Activated CD8-positive, alpha-beta memory T cell treated with anti-CD3 and anti-CD28 coated beads, Interleukin-2, amount 50 U/mL, for 24 hours (primary cell): ENCODE measurements around the gene BLOC1S2.
"Not testable (repeated sequence)": the region's sequence is repeated elsewhere in the genome, so short reads cannot be mapped to it uniquely, and the experiment has no call there.

Experiments used
- DNase-seq: peaks from one replicate; pipeline ENCODE4 v3.0.0-alpha.2; 2020; ENCODE audit errors: extremely low read depth

Gene BLOC1S2

GRCh38 chr10:100286051-100287033, at the start of gene BLOC1S2:
Gene BLOC1S2, minus strand, starts transcription at chr10:100286680. Its CDS starts 21 bp downstream, at chr10:100286659.
- peak; percentile 62 for DNase-seq

DNA sequence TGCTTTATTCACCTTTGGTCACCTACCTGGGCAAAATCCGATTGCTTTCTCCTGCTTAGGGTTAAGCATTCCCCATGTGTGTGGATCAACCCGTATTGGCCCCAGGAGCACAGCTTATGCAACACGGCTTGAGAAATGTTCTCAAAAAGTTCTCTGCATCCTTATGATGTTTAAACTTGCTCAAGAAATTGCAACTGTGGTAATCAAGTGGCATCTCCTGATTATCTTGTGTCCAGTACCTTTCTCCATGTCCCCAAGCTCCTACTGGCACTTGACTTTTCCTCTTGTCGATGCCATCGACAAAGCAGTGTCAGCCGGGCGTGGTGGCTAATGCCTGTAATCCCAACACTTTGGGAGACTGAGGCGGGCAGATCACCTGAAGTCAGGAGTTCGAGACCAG, 48.3 kb upstream of the BLOC1S2 start:
- no peak for DNase-seq

- no peak for DNase-seq
These were observed 47.4 kb upstream of the BLOC1S2 start for GRCh38 chr10:100333661-100334440.

DNA sequence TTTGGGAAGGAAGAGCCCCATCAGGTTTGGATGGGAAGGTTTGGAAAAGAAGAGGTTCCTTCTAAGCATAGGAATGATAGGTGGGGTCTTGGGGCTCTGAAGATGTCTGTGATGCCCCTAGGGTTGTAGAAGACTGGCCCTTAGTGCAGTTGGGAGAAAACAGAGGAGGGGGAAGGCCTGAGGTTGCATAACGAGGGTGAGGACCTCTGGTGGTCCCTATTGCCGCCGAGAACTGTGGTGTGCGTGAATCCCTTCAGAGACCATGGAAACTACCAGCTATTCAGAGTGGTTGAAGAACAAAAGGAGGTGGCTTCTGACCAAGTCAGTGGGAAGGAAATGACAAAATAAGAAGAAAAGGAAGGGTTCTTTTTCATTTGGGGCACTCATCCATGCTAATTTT, 46.6 kb upstream of the BLOC1S2 start:
- no peak for DNase-seq

DNA sequence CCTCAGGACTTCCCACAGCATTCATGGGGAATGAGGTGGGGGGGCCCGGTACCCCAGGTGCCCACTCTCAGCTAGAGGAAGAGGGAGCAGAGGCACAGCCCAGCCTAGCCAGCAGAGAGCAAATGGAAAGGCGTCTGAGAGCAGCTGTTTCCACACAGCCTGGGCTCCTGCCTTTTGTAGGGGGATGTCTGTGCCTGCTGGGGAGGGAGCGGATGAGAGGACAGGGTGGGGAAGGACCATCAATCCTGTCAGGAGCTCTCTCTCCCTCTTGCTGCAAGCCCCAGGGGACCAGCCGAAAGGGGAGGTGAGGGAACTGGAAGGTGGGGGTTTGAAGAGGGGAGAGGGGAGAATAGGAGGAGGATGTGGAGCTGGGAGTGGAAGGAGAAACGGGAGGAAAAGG, 43.6 kb upstream of the BLOC1S2 start, which contains the start of gene PKD2L1:
Gene PKD2L1, minus strand, starts transcription at position 150 of the 400 bp plus-strand sequence. Its CDS starts 125 bp downstream, at position 25.
- no peak for DNase-seq

GRCh38 chr10:100328198-100328597, 41.7 kb upstream of the BLOC1S2 start:
- no peak for DNase-seq

- no peak for DNase-seq
These were observed 41.2 kb upstream of the BLOC1S2 start for GRCh38 chr10:100327718-100328009.

GRCh38 chr10:100327007-100327717, 40.7 kb upstream of the BLOC1S2 start:
- DNase-seq, result no peak

GRCh38 chr10:100325158-100325557, 38.7 kb upstream of the BLOC1S2 start:
- DNase-seq, result no peak

GRCh38 chr10:100319707-100320402, 33.4 kb upstream of the BLOC1S2 start:
- no peak for DNase-seq

DNA sequence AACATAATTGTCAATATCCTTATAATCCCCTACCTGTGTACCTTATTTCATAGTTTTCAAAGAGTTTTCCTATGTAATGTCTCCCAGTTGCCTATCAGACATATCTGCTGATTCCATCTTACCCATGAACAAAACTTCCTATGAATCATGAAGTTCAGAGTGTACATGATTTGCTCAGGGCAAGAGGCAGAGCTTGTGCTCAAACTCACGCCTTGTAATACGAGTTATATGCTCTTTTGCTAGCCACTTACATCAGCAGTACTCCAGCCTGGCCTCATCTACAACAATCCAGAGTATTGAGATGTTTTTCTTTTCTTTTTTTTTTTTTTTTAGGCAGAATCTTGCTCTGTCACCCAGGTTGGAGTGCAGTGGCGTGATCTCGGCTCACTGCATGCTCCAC, 31.7 kb upstream of the BLOC1S2 start:
- DNase-seq, result no peak

GRCh38 chr10:100315615-100316014, 29.1 kb upstream of the BLOC1S2 start:
- no peak for DNase-seq

DNA sequence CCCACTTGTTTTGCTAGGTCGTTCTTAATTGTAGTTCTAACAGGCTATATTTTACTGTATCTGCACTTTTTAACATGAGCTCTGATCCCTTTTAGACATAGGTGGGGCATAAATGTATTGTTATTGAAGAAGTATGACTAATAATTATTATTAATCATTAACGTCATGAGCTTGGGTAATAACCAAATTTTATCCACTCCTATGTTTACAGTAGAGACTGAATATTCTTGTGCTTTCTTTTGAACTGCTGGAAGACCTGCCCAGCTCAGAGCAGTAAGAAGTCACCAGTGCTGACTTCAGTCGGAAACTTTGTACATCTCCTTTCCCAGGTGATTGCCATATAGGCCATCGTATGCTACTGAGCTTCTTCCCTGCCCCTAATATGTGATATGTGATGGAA, 24.8 kb upstream of the BLOC1S2 start:
- DNase-seq, result no peak

DNA sequence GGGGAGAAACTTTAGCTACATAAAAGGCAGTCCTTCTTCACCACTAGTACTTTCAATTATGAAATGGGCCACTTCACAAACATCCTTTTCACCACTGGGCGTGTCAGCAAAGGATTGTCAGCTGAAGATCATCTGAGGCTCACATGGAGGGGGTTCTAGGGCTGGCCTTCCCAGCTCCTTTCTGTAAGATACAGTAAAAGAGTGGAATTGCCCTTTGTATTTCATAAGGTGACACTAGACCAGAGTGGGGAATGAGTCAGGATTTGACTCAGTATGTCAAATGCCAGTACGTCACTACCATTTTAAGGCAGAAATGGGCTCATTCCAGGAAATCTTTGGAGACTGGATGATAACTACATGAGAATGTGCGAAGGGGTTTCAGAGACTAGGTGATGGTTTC, 21.2 kb upstream of the BLOC1S2 start:
- DNase-seq, result no peak

GRCh38 chr10:100306861-100307260, 20.4 kb upstream of the BLOC1S2 start:
- no peak for DNase-seq

DNA sequence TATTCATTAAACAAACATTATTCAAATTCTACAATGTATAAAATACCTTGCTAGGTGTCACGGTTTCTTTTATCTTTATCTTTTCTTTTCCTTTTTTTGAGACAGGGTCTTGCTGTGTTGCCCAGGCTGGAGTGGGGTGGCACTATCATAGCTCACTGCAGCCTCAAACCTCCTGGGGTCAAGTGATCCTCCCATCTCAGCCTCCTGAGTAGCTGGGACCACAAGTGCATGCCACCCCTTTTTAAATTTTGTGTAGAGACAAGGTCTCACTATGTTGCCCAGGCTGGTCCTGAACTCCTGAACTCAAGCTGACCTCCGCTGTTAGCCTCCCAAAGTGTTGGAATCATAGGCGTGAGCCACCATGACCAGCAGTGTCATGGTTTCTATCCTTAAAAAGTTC, 17.9 kb upstream of the BLOC1S2 start:
- DNase-seq, result no peak

DNA sequence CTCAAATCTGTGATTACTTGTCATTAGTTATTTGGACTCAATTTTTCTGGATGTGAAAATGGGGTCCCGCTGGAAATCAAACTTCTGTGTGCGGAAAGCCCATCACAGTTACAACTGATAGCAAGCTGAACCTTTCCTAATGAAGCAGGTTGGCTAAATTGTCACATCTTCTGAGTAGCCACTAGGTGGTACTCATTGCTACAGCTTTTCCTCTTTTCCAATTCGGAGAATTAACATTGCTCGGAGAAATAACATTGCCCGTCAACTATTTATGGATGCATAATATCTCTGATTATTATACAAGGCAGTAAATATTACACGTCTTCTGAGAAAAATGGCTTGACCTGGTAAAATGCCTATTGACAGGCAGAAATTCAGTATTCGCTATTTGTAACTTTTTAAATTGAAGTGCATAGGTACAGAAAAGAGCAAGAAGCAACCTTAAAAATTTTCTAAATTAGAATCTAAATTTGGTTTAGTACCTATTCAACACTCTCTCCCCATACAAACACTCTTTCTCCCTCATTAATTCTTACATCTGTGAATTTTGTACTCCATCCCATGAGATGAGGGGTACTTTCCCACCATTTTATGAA, 17.3 kb upstream of the BLOC1S2 start:
- DNase-seq, result no peak

DNA sequence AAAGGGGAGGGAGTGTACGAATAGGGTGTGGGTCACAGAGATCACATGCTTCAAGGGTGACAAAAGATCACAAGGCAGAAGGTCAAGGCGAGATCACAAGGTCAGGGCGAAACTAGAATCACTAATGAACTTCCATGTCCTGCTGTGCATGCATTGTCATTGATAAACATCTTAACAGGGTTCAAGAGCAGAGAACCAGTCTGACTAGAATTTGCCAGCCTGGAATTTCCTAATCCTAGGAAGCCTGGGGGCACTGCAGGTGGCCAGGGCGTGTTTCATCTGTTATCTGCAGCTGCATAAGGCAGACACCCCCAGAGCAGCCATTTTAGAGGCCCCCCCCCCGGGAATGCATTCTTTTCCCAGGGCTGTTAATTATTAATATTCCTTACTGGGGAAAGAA, 14.6 kb upstream of the BLOC1S2 start:
- not testable (repeated sequence) for DNase-seq

DNA sequence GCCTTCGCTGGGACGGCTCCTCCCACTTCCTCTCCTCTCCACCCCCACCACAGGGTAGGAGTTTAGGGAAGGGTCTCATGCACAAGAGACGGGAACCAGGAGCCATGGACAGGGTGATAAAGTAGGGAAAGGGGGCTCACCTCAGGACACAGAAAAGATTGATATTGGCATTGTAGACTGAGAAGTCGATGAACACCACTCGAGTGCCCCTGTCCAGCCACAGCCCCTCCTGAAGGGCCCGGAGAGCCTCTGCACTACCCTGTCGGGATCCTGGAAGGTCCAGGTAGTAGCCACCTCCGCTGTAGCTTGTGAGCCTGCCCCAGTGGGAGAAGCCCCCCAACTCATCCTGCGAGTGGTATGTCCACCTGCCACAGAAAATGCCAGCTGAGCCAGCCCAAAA, 10.8 kb upstream of the BLOC1S2 start:
- DNase-seq, result no peak

DNA sequence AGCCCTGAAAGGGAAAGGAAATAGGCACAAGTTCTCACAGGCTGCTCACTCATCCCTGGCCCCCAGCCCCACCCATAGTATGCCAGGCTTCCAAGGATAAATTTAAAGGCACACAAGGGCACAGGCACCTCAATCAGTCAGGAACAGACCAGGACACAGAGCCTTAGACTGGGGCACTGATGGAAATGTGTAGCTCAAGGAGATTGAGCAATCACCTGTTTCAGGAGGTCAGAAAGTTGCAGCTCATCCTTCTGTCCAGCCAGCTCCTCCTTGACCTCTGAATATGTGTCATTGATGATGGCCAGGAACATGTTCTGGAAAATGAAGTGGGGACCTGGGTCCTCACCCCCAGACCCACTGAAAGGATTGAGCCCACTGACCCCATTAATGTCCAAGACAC, 6.6 kb upstream of the BLOC1S2 start:
- DNase-seq, result no peak

GRCh38 chr10:100292300-100292699, 5.8 kb upstream of the BLOC1S2 start:
- not testable (repeated sequence) for DNase-seq
